ENCODE results near the gene NEDD4L. TPM values are rescaled to one million over a fixed set of nuclear protein-coding genes. Genes with fewer than 3 reads are reported as not detected.
A peak's percentile ranks its signal among the peaks of the same experiment; 100 is the strongest.

NEDD4L gene
- total and polyA plus RNA-seq, 8 donors = 88.0 to 159 (median 95.2) TPM

GRCh38 chr18:58100154-58100553 lies 56.1 kb downstream of the NEDD4L start:
- H3K4me3 ChIP-seq = no peak overlapping the region
- intact Hi-C loops (cut with DNase I) = no loop called here
- peaks cover 6 to 13% of the 10 kb centered on the region in 2 donors for H3K4me1 ChIP-seq
- ATAC-seq (no peak), DNase-seq (no peak)
- H3K9me3 ChIP-seq = no peaks in the 10 kb centered on the region
- no peaks in the 10 kb centered on the region for H3K36me3 ChIP-seq
- no peaks in the 10 kb centered on the region for H3K27me3 ChIP-seq
- H3K27ac ChIP-seq = peak overlapping the region in 1 of 2 donors; percentile 1
- no peak for TF ChIP-seq CTCF (IDR thresholded peaks at IDR 0.05)

- Histone ChIP-seq H3K27me3 (no peaks in the 10 kb centered on the region), H3K9me3 (no peaks in the 10 kb centered on the region), H3K4me3 (no peak overlapping the region), H3K4me1 (peaks cover 11 to 13% of the 10 kb centered on the region in 2 donors), H3K27ac (no peak overlapping the region), H3K36me3 (no peaks in the 10 kb centered on the region)
- intact Hi-C loops (cut with DNase I) = no loop called here
- DNase-seq = no peak
- no peak for ATAC-seq
- no peak for TF ChIP-seq CTCF (IDR thresholded peaks at IDR 0.05)
These were observed 57.3 kb downstream of the NEDD4L start for GRCh38 chr18:58101291-58101794.

- TF ChIP-seq CTCF (IDR thresholded peaks at IDR 0.05) = no peak
- Histone ChIP-seq H3K36me3 (no peaks in the 10 kb centered on the region), H3K4me1 (peaks cover 11 to 13% of the 10 kb centered on the region in 2 donors), H3K27me3 (no peaks in the 10 kb centered on the region), H3K27ac (no peak overlapping the region), H3K9me3 (no peaks in the 10 kb centered on the region), H3K4me3 (no peak overlapping the region)
- intact Hi-C loops (cut with DNase I) = no loop called here
- ATAC-seq (no peak), DNase-seq (no peak)
These were observed 58.0 kb downstream of the NEDD4L start for GRCh38 chr18:58102018-58102417.

- Histone ChIP-seq H3K27ac (no peak overlapping the region), H3K36me3 (no peaks in the 10 kb centered on the region), H3K4me3 (no peak overlapping the region), H3K27me3 (no peaks in the 10 kb centered on the region), H3K9me3 (no peaks in the 10 kb centered on the region), H3K4me1 (peaks cover 8% of the 10 kb centered on the region in 2 donors)
- intact Hi-C loops (cut with DNase I) = no loop called here
- DNase-seq (no peak), ATAC-seq (no peak)
- no peak for TF ChIP-seq CTCF (IDR thresholded peaks at IDR 0.05)
These were observed 58.8 kb downstream of the NEDD4L start for GRCh38 chr18:58102875-58103274.

- Histone ChIP-seq H3K4me1 (peaks cover 5 to 7% of the 10 kb centered on the region in 2 donors), H3K4me3 (no peak overlapping the region), H3K27me3 (no peaks in the 10 kb centered on the region), H3K36me3 (no peaks in the 10 kb centered on the region), H3K9me3 (no peaks in the 10 kb centered on the region), H3K27ac (no peak overlapping the region)
- intact Hi-C loops (cut with DNase I) = no loop called here
- no peak for TF ChIP-seq CTCF (IDR thresholded peaks at IDR 0.05)
- peak; percentile 7 for ATAC-seq
- DNase-seq = peak in 1 of 4 donors; percentile 60
These were observed 59.4 kb downstream of the NEDD4L start for GRCh38 chr18:58103339-58103985.

Measured in left lung (tissue), 10 donors.